Right renal cortex interstitium (tissue), 3 donors: Measurements from ENCODE around the gene LMF1. TPM values are rescaled to one million over a fixed set of nuclear protein-coding genes. Genes with fewer than 3 reads are reported as not detected.
A peak's percentile ranks its signal among the peaks of the same experiment; 100 is the strongest.

ENCODE experiments used
- DNase-seq, 3 donors: peaks; one replicate each; pipeline ENCODE4 v3.0.0-alpha.2; 2013; ENCODE audit warnings: low read depth in 3 of 3, low spot score in 2 of 3
- polyA plus RNA-seq, 3 donors: library from polyadenylated mRNA; unstranded; fragments of 120-200 nt; gene quantifications; one replicate each; pipeline ENCODE4 v1.2.1, GENCODE V29; 2013; ENCODE audit not compliant: insufficient read length in 3 of 3

LMF1 gene
- polyA plus RNA-seq, 3 donors: 13.8 to 16.3 (median 13.9) TPM

- DNase-seq: no peak
Observed at GRCh38 chr16:854808-855410, 115.9 kb downstream of the LMF1 start.

GRCh38 chr16:853981-854807 lies 116.6 kb downstream of the LMF1 start:
- DNase-seq: no peak

DNA sequence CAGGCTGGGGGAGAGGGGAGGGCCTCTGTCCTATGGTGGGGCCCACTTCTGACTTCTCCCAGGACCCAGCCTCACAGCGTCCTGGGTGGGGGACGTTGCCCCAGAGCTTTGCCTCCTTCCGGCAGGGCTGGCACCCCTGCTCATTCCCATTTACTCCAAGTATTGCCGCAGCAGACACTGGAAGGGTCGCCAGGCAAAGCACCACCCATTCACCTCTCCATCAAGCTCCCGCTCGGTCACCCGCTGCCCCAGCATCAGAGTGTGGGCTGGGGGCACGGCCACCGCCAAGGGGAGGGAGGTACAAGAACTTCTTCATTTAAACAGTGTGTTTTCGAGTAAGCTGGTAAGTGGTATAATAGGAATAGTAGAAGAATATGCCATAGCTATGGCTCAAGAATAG lies 117.5 kb downstream of the LMF1 start:
- DNase-seq: no peak

- no peak for DNase-seq
Observed at GRCh38 chr16:852451-853185, 118.2 kb downstream of the LMF1 start.

DNA sequence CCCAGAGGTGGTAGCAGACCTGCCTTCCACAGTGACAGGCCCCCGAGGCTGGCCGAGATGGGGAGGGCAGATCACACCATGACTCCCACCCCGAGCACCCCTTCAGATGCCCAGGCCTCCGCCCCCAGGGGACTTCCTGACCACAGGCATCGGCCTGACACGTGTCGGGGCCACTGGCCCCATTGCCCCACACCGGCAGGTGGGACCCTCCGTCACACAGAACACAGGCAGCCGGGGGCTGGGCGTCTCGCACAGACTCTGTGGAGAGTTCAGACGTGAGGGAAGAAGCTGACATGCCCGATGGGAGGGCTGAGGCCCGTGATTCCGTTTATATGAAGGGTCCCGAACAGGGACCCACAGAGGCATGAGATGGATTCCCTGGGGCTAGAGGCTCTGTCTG lies 118.9 kb downstream of the LMF1 start:
- DNase-seq: no peak

DNA sequence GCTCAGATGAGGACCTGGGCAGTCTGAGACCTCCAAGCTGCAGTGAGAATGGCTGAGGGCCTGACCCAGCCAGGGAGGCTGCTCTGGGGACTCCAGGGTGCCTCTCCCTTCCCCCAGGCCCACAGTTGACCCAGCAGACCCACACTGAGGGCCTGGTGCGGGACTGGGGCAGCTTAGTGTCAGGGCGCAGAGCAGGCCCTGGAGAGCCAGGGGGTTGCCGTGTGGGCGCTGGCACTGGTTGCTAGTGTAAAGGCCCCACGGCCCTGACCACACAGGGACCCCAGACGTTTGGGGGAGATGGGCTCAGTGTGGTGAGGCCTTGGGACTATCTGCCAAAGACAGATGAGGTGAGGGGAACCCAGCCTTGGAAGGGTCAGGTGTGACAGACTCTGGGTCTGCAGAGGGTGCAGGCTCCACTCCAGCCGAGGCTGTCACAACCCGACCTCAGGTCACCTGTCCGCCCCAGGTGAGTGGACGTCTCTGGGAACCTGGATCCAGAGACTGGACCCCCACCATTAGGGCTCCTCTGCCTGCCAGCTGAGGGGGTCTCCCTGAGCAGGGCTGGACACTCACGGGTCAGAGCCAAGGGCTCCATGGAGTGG lies 119.5 kb downstream of the LMF1 start:
- DNase-seq: no peak

DNA sequence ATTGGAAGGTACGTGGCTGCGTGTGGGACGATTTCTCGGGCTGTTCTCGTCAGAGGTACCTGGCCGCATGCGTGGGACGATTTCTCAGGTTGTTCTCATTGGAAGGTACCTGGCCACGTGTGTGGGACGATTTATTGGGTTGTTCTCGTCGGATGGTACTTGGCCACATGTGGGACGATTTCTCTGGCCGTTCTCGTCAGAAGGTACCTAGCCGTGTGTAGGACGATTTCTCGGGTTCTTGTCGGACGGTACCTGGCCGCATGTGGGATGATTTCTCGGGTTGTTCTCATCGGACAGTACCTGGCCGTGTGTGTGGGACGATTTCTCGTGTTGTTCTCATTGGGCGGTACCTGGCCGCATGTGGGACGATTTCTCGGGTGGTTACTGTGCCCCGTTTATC lies 120.1 kb downstream of the LMF1 start:
- no peak for DNase-seq

- no peak for DNase-seq
Observed at GRCh38 chr16:848510-849253, 122.1 kb downstream of the LMF1 start.

DNA sequence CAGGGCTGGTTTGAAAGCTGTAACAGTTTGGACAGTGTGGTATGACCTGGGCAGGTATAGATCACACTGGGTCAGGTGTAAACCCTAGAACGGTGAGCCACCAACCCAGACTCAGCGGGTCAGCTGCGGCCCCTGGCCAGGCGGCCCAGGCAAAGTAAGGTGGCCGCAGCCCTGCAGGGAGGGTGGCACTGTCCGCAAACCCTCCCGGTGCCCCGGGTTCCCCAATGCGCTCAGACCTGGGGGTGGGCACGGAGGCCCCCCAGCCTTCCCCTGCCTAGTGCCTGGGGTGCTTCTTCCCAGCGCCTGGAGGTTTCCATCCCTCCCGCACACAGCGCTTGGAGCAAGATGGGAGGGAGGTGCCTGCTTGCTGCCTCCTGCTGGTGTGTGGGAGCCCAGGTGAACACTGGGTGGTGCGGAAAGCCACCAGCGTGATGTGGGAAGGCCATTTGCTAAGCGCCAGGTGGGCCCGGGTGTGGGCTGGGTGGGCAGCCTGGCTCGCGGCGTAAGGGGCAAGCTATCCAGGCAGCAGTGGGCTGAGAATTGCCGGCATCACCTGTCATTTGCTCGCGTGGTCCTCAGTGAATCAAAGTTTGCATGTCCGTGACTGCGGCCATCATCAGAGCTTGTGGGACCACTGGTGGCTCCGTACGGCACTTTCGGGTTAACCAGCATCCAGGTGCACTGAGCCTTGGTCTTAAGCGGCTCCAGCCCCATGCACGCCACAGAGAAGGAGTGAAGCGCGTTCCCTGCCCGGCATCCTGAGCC lies 122.9 kb downstream of the LMF1 start:
- no peak for DNase-seq

GRCh38 chr16:847151-847550 lies 123.6 kb downstream of the LMF1 start:
- no peak for DNase-seq

DNA sequence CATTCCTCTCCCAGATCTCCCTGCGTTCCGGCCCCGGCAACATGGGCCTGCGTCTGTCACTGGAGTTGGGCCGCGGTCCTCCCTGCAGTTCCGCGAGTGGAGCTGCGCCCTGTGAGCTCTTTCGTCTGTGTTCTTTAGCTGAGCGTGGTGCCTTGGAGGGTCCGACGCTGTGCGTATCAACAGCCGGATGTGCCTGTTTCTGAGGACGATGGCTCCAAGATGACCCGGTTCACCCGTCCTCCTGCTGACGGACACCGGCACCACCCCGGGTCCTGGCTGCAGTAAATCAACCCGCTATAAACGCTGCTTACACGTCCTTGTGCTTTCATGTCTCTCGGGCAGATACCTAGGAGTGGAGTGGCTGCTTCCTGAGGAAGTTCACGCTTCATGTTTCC lies 125.4 kb downstream of the LMF1 start:
- peak in 1 of 3 donors; percentile 12 for DNase-seq

DNA sequence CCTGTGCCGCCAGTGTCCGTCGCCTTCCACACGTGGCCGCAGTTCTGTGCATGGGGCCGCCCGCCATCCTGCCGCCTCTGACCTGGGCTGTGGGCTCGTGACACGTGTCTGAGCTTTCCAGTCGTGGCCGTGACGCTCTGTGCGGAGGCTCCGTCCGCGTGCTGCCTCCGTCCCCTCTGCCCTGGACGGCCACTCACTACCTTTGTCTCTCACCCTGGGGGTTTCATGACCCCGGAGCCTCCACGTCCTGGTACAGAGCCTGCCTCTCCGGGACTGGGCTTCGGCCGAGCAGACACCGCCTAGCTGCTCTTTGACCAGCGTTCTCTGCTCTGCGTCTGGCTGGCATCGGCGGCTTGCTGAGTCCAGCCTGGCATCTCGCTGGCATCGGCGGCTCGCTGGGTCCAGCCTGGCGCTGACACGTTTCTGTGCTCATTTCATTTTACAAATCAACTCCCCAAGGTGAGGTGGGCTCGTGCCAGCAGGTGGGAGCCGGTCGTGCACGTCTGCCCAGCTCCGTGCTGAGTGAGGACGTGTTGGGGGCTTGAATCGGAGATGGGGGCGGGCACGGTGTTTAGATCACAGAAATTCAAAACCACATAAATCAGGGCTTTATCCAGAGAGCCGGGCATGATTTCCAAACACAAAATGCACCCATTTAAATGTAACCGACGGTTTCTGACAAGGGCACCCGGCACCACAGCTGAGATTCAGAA lies 126.0 kb downstream of the LMF1 start:
- DNase-seq: no peak

DNA sequence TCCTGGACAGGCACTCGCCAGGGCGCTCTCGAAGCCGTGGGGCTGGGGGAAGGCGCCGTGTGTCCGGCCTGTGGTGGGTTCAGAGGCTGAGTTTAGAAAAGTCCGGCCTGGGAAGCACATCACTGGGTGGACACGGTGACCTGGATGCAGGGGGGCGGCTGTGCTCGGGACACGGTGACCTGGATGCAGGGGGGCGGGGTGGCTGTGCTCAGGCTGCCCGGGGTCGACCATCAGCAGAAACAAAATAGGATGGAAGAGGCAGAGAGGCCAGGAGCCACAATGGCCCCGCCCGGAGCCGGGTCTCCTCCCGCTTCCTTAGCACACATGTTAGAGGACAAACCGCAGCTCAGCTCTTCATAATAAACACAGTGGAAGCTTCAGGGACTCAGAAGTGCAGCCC lies 127.0 kb downstream of the LMF1 start:
- DNase-seq: no peak

- DNase-seq: no peak
Observed at GRCh38 chr16:842711-843560, 127.8 kb downstream of the LMF1 start.

DNA sequence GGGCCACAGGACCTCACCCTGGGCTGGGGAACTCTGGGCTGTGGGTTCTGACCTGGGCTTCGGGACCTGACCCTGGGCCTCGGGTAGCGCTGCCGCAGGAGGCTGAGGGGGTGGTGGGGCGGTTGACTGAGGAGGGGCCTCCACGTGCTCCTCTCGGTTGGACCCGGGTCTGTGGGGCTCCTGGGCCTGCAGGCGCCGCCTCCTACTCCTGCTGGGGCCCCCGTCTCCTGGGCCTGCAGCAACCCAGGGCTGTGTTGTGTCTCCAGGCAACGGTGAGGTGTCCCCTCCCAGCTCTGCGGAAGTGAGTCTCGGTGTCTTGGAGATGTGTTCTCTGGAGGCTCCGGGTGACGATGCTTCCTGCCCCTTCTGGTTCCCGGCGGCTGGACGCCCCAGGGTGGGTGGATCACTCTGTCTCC lies 128.7 kb downstream of the LMF1 start:
- DNase-seq: peak in 1 of 3 donors; percentile 40

DNA sequence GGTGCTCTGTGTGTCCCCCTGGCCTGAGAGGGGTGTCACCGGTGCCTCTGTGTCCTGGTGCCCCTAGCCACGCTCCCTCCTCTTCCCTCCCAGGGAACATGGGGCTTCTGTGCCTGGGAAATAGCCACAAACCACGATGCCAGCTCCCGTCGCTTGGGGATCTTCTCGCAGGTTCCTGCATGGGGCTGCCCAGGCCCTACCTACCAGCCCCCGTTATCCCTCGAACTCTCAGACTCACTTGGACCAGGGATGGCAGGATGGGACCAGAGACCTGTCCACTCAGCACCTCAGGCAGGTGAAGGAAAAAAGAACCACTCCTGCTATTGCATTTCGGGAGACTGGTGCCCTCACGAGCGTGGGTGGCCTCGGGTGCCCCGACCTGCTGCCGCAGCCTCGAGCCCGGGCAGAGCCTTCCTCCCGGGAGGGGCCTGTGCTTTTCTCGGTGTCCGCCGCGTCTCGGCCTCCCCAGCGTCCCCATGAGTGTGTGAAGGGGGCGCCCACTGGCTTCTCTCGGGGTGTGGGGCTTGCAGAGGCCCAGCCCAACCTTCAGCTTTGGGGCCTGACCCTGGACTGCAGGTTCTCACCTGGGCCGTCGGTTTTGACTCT lies 129.2 kb downstream of the LMF1 start:
- no peak for DNase-seq

DNA sequence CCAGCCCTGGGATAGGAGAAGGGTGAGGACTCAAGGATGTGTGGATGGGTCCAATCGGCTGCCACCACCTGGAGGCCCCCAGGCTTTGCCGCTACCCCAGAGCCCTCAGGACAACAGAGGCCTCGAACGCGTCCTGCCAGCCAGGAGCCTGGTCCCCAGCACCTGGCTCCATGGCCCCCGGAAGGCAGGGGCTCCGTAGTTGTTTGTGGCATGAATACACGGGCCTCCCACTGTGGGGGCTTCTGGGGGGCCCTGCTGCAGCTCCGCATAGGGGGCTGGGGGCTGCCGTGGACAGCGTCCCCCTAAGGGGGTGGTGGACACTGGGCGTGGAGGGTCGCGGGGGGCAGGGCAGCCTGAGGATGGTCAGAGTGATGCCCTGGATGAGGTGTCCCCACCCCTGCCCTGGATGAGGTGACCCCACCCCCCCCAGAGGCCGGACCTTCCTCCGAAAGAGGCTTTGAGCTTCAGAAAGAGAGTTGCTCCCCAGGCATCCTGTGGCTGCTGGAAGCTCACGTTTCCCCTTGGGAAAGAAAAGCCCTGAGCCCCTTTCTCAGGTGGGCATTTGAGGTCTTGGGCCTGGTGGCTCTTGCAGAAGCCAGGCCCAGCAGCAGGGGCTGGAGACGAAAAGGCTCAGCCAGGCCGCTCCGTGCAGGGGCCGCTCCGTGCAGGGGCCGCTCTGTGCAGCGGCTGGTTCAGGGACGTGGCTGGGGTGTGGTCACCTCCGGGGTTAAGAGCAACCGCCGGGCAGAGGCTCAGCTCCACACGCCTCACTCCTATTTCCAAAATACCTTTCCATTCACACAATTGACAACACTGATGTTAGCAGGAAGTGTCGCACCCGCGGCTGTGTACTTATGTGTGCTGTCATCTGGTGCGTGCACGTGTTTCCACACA lies 130.0 kb downstream of the LMF1 start:
- no peak for DNase-seq
